CD14-positive monocyte (primary cell): ENCODE data around the gene RRP12. TPM values are rescaled to one million over a fixed set of nuclear protein-coding genes. Genes with fewer than 3 reads are reported as not detected.

Source experiments
- DNase-seq, 3 donors: peaks; one replicate each; pipeline ENCODE4 v3.0.0-alpha.2; 2011 to 2022
- H2AFZ ChIP-seq: 2 replicates; pipeline ENCODE4 v1.6.0; 2012; ENCODE audit warnings: mild to moderate bottlenecking, low read depth, low read length, inconsistent platforms; ENCODE audit not compliant: insufficient read depth, poor library complexity, severe bottlenecking
- H3K27ac ChIP-seq, 2 donors: 1 replicate in 1 of 2; 2 replicates in 1 of 2; pipeline ENCODE4 v1.5.1; 2012 to 2013; ENCODE audit warnings: low read length in 2 of 2, control low read depth in 1 of 2, inconsistent platforms in 1 of 2, low read depth in 1 of 2, mild to moderate bottlenecking in 1 of 2
- H3K27me3 ChIP-seq, 2 donors: one replicate each; pipeline versions ENCODE4 v1.6.0 to v1.6.1; 2011 to 2013; ENCODE audit warnings: low read length in 2 of 2; ENCODE audit not compliant: control insufficient read depth in 2 of 2, insufficient read depth in 2 of 2
- H3K36me3 ChIP-seq, 2 donors: replicated peaks in 1 of 2; 1 replicate in 1 of 2; 2 replicates in 1 of 2; pipeline versions ENCODE4 v1.5.1 to v1.6.1; 2012 to 2013; ENCODE audit warnings: low read length in 2 of 2, control low read depth in 1 of 2, inconsistent platforms in 1 of 2, mild to moderate bottlenecking in 1 of 2; ENCODE audit not compliant: insufficient read depth in 2 of 2, control insufficient read depth in 1 of 2
- H3K4me1 ChIP-seq, 2 donors: 1 replicate in 1 of 2; 2 replicates in 1 of 2; pipeline versions ENCODE4 v1.5.1 to v1.6.1; 2012 to 2013; ENCODE audit warnings: low read length in 2 of 2, control low read depth in 1 of 2, inconsistent platforms in 1 of 2, mild to moderate bottlenecking in 1 of 2, moderate library complexity in 1 of 2; ENCODE audit not compliant: insufficient read depth in 2 of 2, control insufficient read depth in 1 of 2
- H3K4me2 ChIP-seq: replicated peaks from 2 replicates; pipeline ENCODE3; 2012; ENCODE audit warnings: low read length, moderate library complexity, mild to moderate bottlenecking; ENCODE audit not compliant: poor library complexity, severe bottlenecking; ENCODE audit errors: extremely low read depth
- H3K4me3 ChIP-seq, 3 experiments: fragments of 200-600 bp in 1 of 3; sonication (generic) in 1 of 3; replicated peaks in 1 of 3; 1 replicate in 2 of 3; 2 replicates in 1 of 3; pipeline ENCODE4 v1.5.1; 2011 to 2013; ENCODE audit warnings: low read length in 3 of 3, mild to moderate bottlenecking in 3 of 3, control low read depth in 2 of 3, low read depth in 2 of 3, inconsistent platforms in 1 of 3, moderate library complexity in 1 of 3
- H3K79me2 ChIP-seq: 2 replicates; pipeline ENCODE4 v1.6.0; 2012; ENCODE audit warnings: mild to moderate bottlenecking, control low read depth, inconsistent platforms, low read length, moderate library complexity; ENCODE audit not compliant: insufficient read depth
- H3K9ac ChIP-seq: 2 replicates; pipeline ENCODE4 v1.6.0; 2017; ENCODE audit warnings: low read length, mild to moderate bottlenecking; ENCODE audit not compliant: insufficient read depth, poor library complexity, severe bottlenecking
- H3K9me3 ChIP-seq, 2 donors: replicated peaks in 1 of 2; 1 replicate in 1 of 2; 2 replicates in 1 of 2; pipeline versions ENCODE4 v1.5.1 to v1.6.1; 2012 to 2013; ENCODE audit warnings: low read length in 2 of 2, control low read depth in 1 of 2; ENCODE audit not compliant: control insufficient read depth in 1 of 2, insufficient read depth in 1 of 2
- H4K20me1 ChIP-seq: 2 replicates; pipeline ENCODE4 v1.6.0; 2012; ENCODE audit warnings: mild to moderate bottlenecking, low read length, control low read depth, moderate library complexity; ENCODE audit not compliant: insufficient read depth
- H3K27ac Mint-ChIP-seq, 7 donors: one replicate each; pipeline ENCODE4 v1.8.0; 2020; ENCODE audit warnings: mild to moderate bottlenecking in 7 of 7, mixed read lengths in 7 of 7, moderate library complexity in 6 of 7, inconsistent platforms in 2 of 7
- H3K27me3 Mint-ChIP-seq, 3 donors: one replicate each; pipeline ENCODE4 v1.8.0; 2021 to 2022; ENCODE audit warnings: low read depth in 3 of 3, mild to moderate bottlenecking in 3 of 3, mixed read lengths in 3 of 3, moderate library complexity in 3 of 3, inconsistent platforms in 1 of 3
- H3K36me3 Mint-ChIP-seq, 2 donors: one replicate each; pipeline ENCODE4 v1.8.0; 2020; ENCODE audit warnings: mixed read lengths in 2 of 2, inconsistent platforms in 1 of 2, mild to moderate bottlenecking in 1 of 2
- H3K4me1 Mint-ChIP-seq: one replicate; pipeline ENCODE4 v1.8.0; 2020; ENCODE audit warnings: mild to moderate bottlenecking, mixed read lengths
- H3K4me3 Mint-ChIP-seq, 2 donors: one replicate each; pipeline ENCODE4 v1.8.0; 2020; ENCODE audit warnings: mild to moderate bottlenecking in 2 of 2, mixed read lengths in 2 of 2, moderate library complexity in 1 of 2
- H3K9me3 Mint-ChIP-seq, 7 donors: one replicate each; pipeline ENCODE4 v1.8.0; 2020 to 2022; ENCODE audit warnings: mixed read lengths in 7 of 7, mild to moderate bottlenecking in 6 of 7, moderate library complexity in 6 of 7, inconsistent platforms in 2 of 7
- CTCF ChIP-seq: fragments of 200-600 bp; IDR thresholded peaks from one replicate; pipeline ENCODE4 v1.8.0; 2022; ENCODE audit warnings: antibody characterized with exemption, mild to moderate bottlenecking
- WGBS: methylation state at CpG from one replicate; pipeline ENCODE4 v1.1.5; 2013; ENCODE audit warnings: missing lambda C conversion rate; ENCODE audit not compliant: insufficient coverage; 5-methylcytosine and 5-hydroxymethylcytosine counted together
- intact Hi-C, 2 donors: fragments of 100-400 bp; cut with micrococcal nuclease; formaldehyde crosslinking; loops; one replicate each; pipeline versions ENCODE4 v1.15.0 to v1.15.1; 2023
- polyA plus RNA-seq, 3 donors: library from polyadenylated mRNA; depleted of rRNA in 1 of 3; unstranded in 2 of 3; stranded (reverse) in 1 of 3; fragments of 300-500 nt in 2 of 3; fragments of >200 nt in 1 of 3; fragmentation: Illumina TruSeq in 2 of 3; gene quantifications; 1 replicate in 2 of 3; 2 replicates in 1 of 3; pipeline ENCODE4 v1.2.3, GENCODE V29; 2012 to 2021

The RRP12 gene
- polyA plus RNA-seq, 3 donors, result 31.0 to 98.7 (median 44.3) TPM

- Histone ChIP-seq H3K79me2 (peaks cover 39% of the 10 kb centered on the region), H3K4me3 (peak overlapping the region in 1 of 3 experiments; percentile 99), H4K20me1 (peaks cover 29% of the 10 kb centered on the region), H3K27ac (peak overlapping the region in 1 of 2 donors; percentile 39), H3K4me1 (peaks cover 32 to 51% of the 10 kb centered on the region in 2 donors), H3K36me3 (peaks cover 0 to 13% of the 10 kb centered on the region in 2 donors), H3K9me3 (no peaks in the 10 kb centered on the region), H2AFZ (no peak overlapping the region), H3K27me3 (no peaks in the 10 kb centered on the region), H3K4me2 (peak overlapping the region; percentile 82), H3K9ac (no peak overlapping the region)
- Mint-ChIP-seq H3K9me3 (peaks cover 0 to 3% (median 2%) of the 10 kb centered on the region in 7 donors), H3K4me1 (peaks cover 52% of the 10 kb centered on the region), H3K27me3 (peaks cover 0 to 2% (median 0%) of the 10 kb centered on the region in 3 donors), H3K36me3 (peaks cover 22 to 26% of the 10 kb centered on the region in 2 donors), H3K27ac (peak overlapping the region in 6 of 7 donors; percentile 79 to 91 (median 84)), H3K4me3 (peak overlapping the region; percentile 62 to 70)
- DNase-seq, result no peak
- intact Hi-C loops, result loop anchor here in 1 of 2 donors (10.0 kb wide), 1 partner anchor 159 kb away; the partner anchor contains the start of genes MMS19 and UBTD1
- TF ChIP-seq CTCF, result no peak
- no CpG with 5 or more reads among the region's 5 CpGs for WGBS
Observed at GRCh38 chr10:97336006-97336405, 65.1 kb downstream of the RRP12 start.

GRCh38 chr10:97335188-97335619, 65.9 kb downstream of the RRP12 start:
- H3K27ac ChIP-seq, result peak overlapping the region; percentile 85 to 91
- peaks cover 47% of the 10 kb centered on the region for H3K79me2 ChIP-seq

More at GRCh38 chr10:97335188-97335619, 65.9 kb downstream of the RRP12 start:
- Mint-ChIP-seq H3K9me3 (peaks cover 0 to 3% (median 2%) of the 10 kb centered on the region in 7 donors), H3K4me1 (peaks cover 60% of the 10 kb centered on the region), H3K4me3 (peak overlapping the region; percentile 62 to 70), H3K27ac (peak overlapping the region; percentile 81 to 91 (median 87)), H3K27me3 (peaks cover 0 to 2% (median 0%) of the 10 kb centered on the region in 3 donors), H3K36me3 (peaks cover 25 to 34% of the 10 kb centered on the region in 2 donors)
- peak overlapping the region; percentile 82 for H3K4me2 ChIP-seq
- no peaks in the 10 kb centered on the region for H3K9me3 ChIP-seq
- no peak for DNase-seq
- H3K27me3 ChIP-seq, result no peaks in the 10 kb centered on the region
- peaks cover 37% of the 10 kb centered on the region for H4K20me1 ChIP-seq
- H2AFZ ChIP-seq, result peak overlapping the region; percentile 80
- intact Hi-C loops, result loop anchor here (2.0 to 10.0 kb wide), 2 partner anchors 14 to 160 kb away; partner anchors contain the start of genes MMS19 (in 1 of the 2) and UBTD1 (in 1 of the 2)
- peak overlapping the region; percentile 64 to 99 (median 90) for H3K4me3 ChIP-seq
- no peak for TF ChIP-seq CTCF
- WGBS, result 12% methylated on average over 18 of the region's 25 CpGs
- H3K4me1 ChIP-seq, result peaks cover 40 to 59% of the 10 kb centered on the region in 2 donors
- peak overlapping the region; percentile 87 for H3K9ac ChIP-seq
- peaks cover under 1 to 21% of the 10 kb centered on the region in 2 donors for H3K36me3 ChIP-seq
